Cardiac septum (tissue), 1 donor: ENCODE data around the gene ENO1. TPM values are rescaled to one million over a fixed set of nuclear protein-coding genes. Genes with fewer than 3 reads are reported as not detected.
"Not testable (repeated sequence)": the region's sequence is repeated elsewhere in the genome, so short reads cannot be mapped to it uniquely, and the experiment has no call there.

Experiments
- DNase-seq: peaks from one replicate; pipeline ENCODE4 v3.0.0-alpha.2; 2020; ENCODE audit warnings: low spot score
- intact Hi-C: fragments of 100-400 bp; cut with DNase I; formaldehyde crosslinking; loops from one replicate; pipeline ENCODE4 v1.14.0; 2022
- total RNA-seq: library from RNA; stranded (reverse); fragmentation: NEBNext Ultra II Directional; extraction: Animal tissue kit (Norgen Biotek cat#: 25700); gene quantifications from one replicate; pipeline ENCODE4 v1.2.1, GENCODE V29; 2021
- donor health status: DM: no; HTN: no; CAD: no.

The ENO1 gene
- total RNA-seq, 1 donor from 2014 or later, result 166 TPM

GRCh38 chr1:8858112-8858668 lies 20.3 kb downstream of the ENO1 start:
- intact Hi-C loops, result loop anchor here (2.0 kb wide), 1 partner anchor 129 kb away; no protein-coding TSS in a partner anchor
- no peak for DNase-seq

GRCh38 chr1:8856689-8857412 lies 21.6 kb downstream of the ENO1 start:
- DNase-seq, result no peak
- intact Hi-C loops, result no loop called here

GRCh38 chr1:8854240-8854639 lies 24.2 kb downstream of the ENO1 start:
- no peak for DNase-seq
- intact Hi-C loops, result no loop called here

- no peak for DNase-seq
- intact Hi-C loops, result no loop called here
Observed at GRCh38 chr1:8851060-8851459, 27.4 kb downstream of the ENO1 start.

- peak; percentile 94 for DNase-seq
- intact Hi-C loops, result loop anchor here (5.0 kb wide), 3 partner anchors 37 to 287 kb away; no protein-coding TSS in a partner anchor
Observed at GRCh38 chr1:8848663-8849386, 29.7 kb downstream of the ENO1 start.

GRCh38 chr1:8847990-8848389 lies 30.5 kb downstream of the ENO1 start:
- no peak for DNase-seq
- intact Hi-C loops, result loop anchor here (5.0 kb wide), 3 partner anchors 36 to 286 kb away; no protein-coding TSS in a partner anchor

GRCh38 chr1:8846263-8846662 lies 32.2 kb downstream of the ENO1 start:
- intact Hi-C loops, result loop anchor here (5.0 kb wide), 3 partner anchors 34 to 284 kb away; no protein-coding TSS in a partner anchor
- DNase-seq, result no peak

GRCh38 chr1:8845104-8846097 lies 33.1 kb downstream of the ENO1 start:
- intact Hi-C loops, result loop anchor here (5.0 kb wide), 3 partner anchors 33 to 283 kb away; no protein-coding TSS in a partner anchor

GRCh38 chr1:8844501-8845006 lies 33.9 kb downstream of the ENO1 start:
- intact Hi-C loops, result loop anchor here (5.0 kb wide), 3 partner anchors 32 to 282 kb away; no protein-coding TSS in a partner anchor

More at GRCh38 chr1:8845104-8846097, 33.1 kb downstream of the ENO1 start:
- no peak for DNase-seq

GRCh38 chr1:8841395-8841794 lies 37.1 kb downstream of the ENO1 start:
- intact Hi-C loops, result no loop called here

More at GRCh38 chr1:8844501-8845006, 33.9 kb downstream of the ENO1 start:
- DNase-seq, result no peak

GRCh38 chr1:8839990-8840389 lies 38.5 kb downstream of the ENO1 start:
- no peak for DNase-seq
- intact Hi-C loops, result no loop called here

More at GRCh38 chr1:8841395-8841794, 37.1 kb downstream of the ENO1 start:
- no peak for DNase-seq

GRCh38 chr1:8835941-8836643 lies 42.4 kb downstream of the ENO1 start:
- intact Hi-C loops, result no loop called here
- no peak for DNase-seq

- intact Hi-C loops, result no loop called here
Observed at GRCh38 chr1:8831340-8831739, 47.1 kb downstream of the ENO1 start.

GRCh38 chr1:8830732-8831131 lies 47.8 kb downstream of the ENO1 start:
- intact Hi-C loops, result not testable (repeated sequence)

More at GRCh38 chr1:8831340-8831739, 47.1 kb downstream of the ENO1 start:
- no peak for DNase-seq

GRCh38 chr1:8825985-8826481 lies 52.5 kb downstream of the ENO1 start:
- intact Hi-C loops, result no loop called here
- no peak for DNase-seq

More at GRCh38 chr1:8830732-8831131, 47.8 kb downstream of the ENO1 start:
- DNase-seq, result not testable (repeated sequence)

- no peak for DNase-seq
Observed at GRCh38 chr1:8823295-8823664, 55.2 kb downstream of the ENO1 start.

GRCh38 chr1:8822373-8823294 lies 55.9 kb downstream of the ENO1 start:
- intact Hi-C loops, result no loop called here
- no peak for DNase-seq

More at GRCh38 chr1:8823295-8823664, 55.2 kb downstream of the ENO1 start:
- intact Hi-C loops, result no loop called here
